Loucy (cell line): ENCODE results near the gene MYO1E.

Experiments used
- EZH2phosphoT487 ChIP-seq: fragments of 200-600 bp; IDR thresholded peaks from 2 replicates; pipeline ENCODE4 v1.6.1; 2018; ENCODE audit warnings: antibody characterized with exemption, mild to moderate bottlenecking, moderate library complexity, borderline replicate concordance
- TF ChIP-seq, protein P1 (sequence below): fragments of 200-600 bp; sonication (generic); conservative IDR thresholded peaks from 2 replicates; pipeline ENCODE4 v1.5.1; 2014; ENCODE audit warnings: mild to moderate bottlenecking, antibody characterized with exemption, low read length

DNA sequence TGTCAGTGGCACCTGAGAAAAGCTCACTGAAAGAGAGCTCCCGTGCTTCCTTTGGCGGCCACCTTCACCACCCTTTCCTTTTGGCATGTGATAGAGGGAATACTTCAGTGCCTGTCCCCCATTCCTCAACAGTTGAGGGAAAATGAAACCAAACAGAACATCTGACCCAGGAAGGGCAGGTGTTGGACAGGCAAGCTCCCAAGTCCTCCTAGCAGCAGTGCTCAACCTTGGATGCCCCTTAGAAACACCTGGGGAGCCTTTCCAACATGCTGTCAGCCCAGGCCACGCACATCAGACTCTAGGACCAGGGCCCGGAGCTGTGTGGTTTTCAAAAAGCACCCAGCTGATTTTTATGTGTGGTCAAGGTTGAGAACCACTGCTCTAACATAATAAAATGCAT, 143.7 kb downstream of the MYO1E start:
- TF ChIP-seq, protein P1, sequence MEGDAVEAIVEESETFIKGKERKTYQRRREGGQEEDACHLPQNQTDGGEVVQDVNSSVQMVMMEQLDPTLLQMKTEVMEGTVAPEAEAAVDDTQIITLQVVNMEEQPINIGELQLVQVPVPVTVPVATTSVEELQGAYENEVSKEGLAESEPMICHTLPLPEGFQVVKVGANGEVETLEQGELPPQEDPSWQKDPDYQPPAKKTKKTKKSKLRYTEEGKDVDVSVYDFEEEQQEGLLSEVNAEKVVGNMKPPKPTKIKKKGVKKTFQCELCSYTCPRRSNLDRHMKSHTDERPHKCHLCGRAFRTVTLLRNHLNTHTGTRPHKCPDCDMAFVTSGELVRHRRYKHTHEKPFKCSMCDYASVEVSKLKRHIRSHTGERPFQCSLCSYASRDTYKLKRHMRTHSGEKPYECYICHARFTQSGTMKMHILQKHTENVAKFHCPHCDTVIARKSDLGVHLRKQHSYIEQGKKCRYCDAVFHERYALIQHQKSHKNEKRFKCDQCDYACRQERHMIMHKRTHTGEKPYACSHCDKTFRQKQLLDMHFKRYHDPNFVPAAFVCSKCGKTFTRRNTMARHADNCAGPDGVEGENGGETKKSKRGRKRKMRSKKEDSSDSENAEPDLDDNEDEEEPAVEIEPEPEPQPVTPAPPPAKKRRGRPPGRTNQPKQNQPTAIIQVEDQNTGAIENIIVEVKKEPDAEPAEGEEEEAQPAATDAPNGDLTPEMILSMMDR, result no peak
- no peak for TF ChIP-seq EZH2phosphoT487
